Astrocyte (in vitro differentiated cells and primary cell): ENCODE measurements around the gene FUT8. TPM values are rescaled to one million over a fixed set of nuclear protein-coding genes. Genes with fewer than 3 reads are reported as not detected.

ENCODE experiments used
- DNase-seq: peaks from one replicate; pipeline ENCODE4 v3.0.0-alpha.2; 2010; ENCODE audit warnings: low read depth
- FAIRE-seq: peaks from 2 replicates; lab custom pipeline; 2011; peaks lifted over from hg19 to GRCh38; lab: Jason Lieb, UNC
- H2AFZ ChIP-seq: 2 replicates; pipeline ENCODE4 v1.6.0; 2012; ENCODE audit warnings: low read depth, low read length, inconsistent platforms
- H3K27ac ChIP-seq: 2 replicates; pipeline ENCODE4 v1.5.1; 2011; ENCODE audit warnings: low read depth, low read length, inconsistent platforms
- H3K27me3 ChIP-seq: 2 replicates; pipeline ENCODE4 v1.6.0; 2011; ENCODE audit warnings: low read length, inconsistent platforms; ENCODE audit not compliant: insufficient read depth
- H3K36me3 ChIP-seq: 2 replicates; pipeline ENCODE4 v1.5.1; 2011; ENCODE audit warnings: low read length, inconsistent platforms; ENCODE audit not compliant: insufficient read depth
- H3K4me1 ChIP-seq: 2 replicates; pipeline ENCODE4 v1.5.1; 2011; ENCODE audit warnings: low read length, inconsistent platforms; ENCODE audit not compliant: insufficient read depth
- H3K4me2 ChIP-seq: 2 replicates; pipeline ENCODE4 v1.6.0; 2012; ENCODE audit warnings: low read length, inconsistent platforms
- H3K4me3 ChIP-seq: 2 replicates; pipeline ENCODE4 v1.5.1; 2011; ENCODE audit warnings: low read depth, mild to moderate bottlenecking, low read length, inconsistent platforms; ENCODE audit not compliant: insufficient read depth
- H3K79me2 ChIP-seq: 2 replicates; pipeline ENCODE4 v1.6.0; 2012; ENCODE audit warnings: mild to moderate bottlenecking, low read length, inconsistent platforms; ENCODE audit not compliant: insufficient read depth
- H3K9ac ChIP-seq: 2 replicates; pipeline ENCODE4 v1.6.0; 2012; ENCODE audit warnings: mild to moderate bottlenecking, low read length, inconsistent platforms
- H3K9me3 ChIP-seq: 2 replicates; pipeline ENCODE4 v1.5.1; 2012; ENCODE audit warnings: low read depth, mild to moderate bottlenecking, low read length, inconsistent platforms; ENCODE audit not compliant: insufficient read depth
- H4K20me1 ChIP-seq: 2 replicates; pipeline ENCODE4 v1.6.0; 2012; ENCODE audit warnings: low read length, inconsistent platforms; ENCODE audit not compliant: insufficient read depth
- H3K27ac Mint-ChIP-seq: one replicate; pipeline ENCODE4 v1.8.0; 2021; ENCODE audit warnings: mild to moderate bottlenecking, mixed read lengths; ENCODE audit not compliant: unreplicated experiment
- H3K27me3 Mint-ChIP-seq: one replicate; pipeline ENCODE4 v1.8.0; 2021; ENCODE audit warnings: low read depth, mixed read lengths; ENCODE audit not compliant: unreplicated experiment
- H3K36me3 Mint-ChIP-seq: one replicate; pipeline ENCODE4 v1.8.0; 2021; ENCODE audit warnings: low read depth, mixed read lengths; ENCODE audit not compliant: unreplicated experiment
- H3K4me1 Mint-ChIP-seq: one replicate; pipeline ENCODE4 v1.8.0; 2021; ENCODE audit warnings: low read depth, mixed read lengths; ENCODE audit not compliant: unreplicated experiment
- H3K4me3 Mint-ChIP-seq: one replicate; pipeline ENCODE4 v1.8.0; 2021; ENCODE audit warnings: mild to moderate bottlenecking, moderate library complexity, mixed read lengths; ENCODE audit not compliant: unreplicated experiment
- H3K9me3 Mint-ChIP-seq: one replicate; pipeline ENCODE4 v1.8.0; 2021; ENCODE audit warnings: mild to moderate bottlenecking, mixed read lengths; ENCODE audit not compliant: unreplicated experiment
- CTCF ChIP-seq: IDR thresholded peaks from 2 replicates; pipeline ENCODE4 v1.5.1; 2011; ENCODE audit warnings: low read depth, mild to moderate bottlenecking, inconsistent platforms, low read length, moderate library complexity; ENCODE audit not compliant: insufficient read depth
- EZH2 ChIP-seq: IDR thresholded peaks from 2 replicates; pipeline ENCODE4 v1.6.1; 2012; ENCODE audit warnings: mild to moderate bottlenecking, low read length, inconsistent platforms; ENCODE audit not compliant: insufficient read depth
- total RNA-seq: library from RNA; stranded (reverse); gene quantifications from 2 replicates; pipeline ENCODE4 v1.2.1, GENCODE V29; 2021

Gene FUT8
- total RNA-seq, 1 donor from 2014 or later, result 52.7 TPM

GRCh38 chr14:65487783-65488494 is 75.4 kb downstream of the FUT8 start:
- Histone ChIP-seq H3K4me1 (no peaks in the 10 kb centered on the region), H3K27me3 (no peaks in the 10 kb centered on the region), H4K20me1 (peaks cover 15% of the 10 kb centered on the region), H2AFZ (no peak overlapping the region), H3K27ac (no peak overlapping the region), H3K36me3 (no peaks in the 10 kb centered on the region), H3K9me3 (no peaks in the 10 kb centered on the region), H3K4me2 (no peak overlapping the region), H3K79me2 (peaks cover 83% of the 10 kb centered on the region), H3K9ac (no peak overlapping the region), H3K4me3 (no peak overlapping the region)
- DNase-seq (no peak), FAIRE-seq (no peak)
- H3K27ac Mint-ChIP-seq, result no peak overlapping the region
- no peaks in the 10 kb centered on the region for H3K27me3 Mint-ChIP-seq
- peaks cover 14% of the 10 kb centered on the region for H3K4me1 Mint-ChIP-seq
- TF ChIP-seq CTCF (no peak), EZH2 (no peak)
- H3K36me3 Mint-ChIP-seq, result no peaks in the 10 kb centered on the region
- H3K9me3 Mint-ChIP-seq, result no peaks in the 10 kb centered on the region
- no peak overlapping the region for H3K4me3 Mint-ChIP-seq

- H3K36me3 ChIP-seq, result no peaks in the 10 kb centered on the region
- no peak overlapping the region for H3K4me2 ChIP-seq
- H3K4me1 ChIP-seq, result no peaks in the 10 kb centered on the region
- H3K4me3 ChIP-seq, result no peak overlapping the region
- no peaks in the 10 kb centered on the region for H3K9me3 ChIP-seq
- H3K27ac ChIP-seq, result no peak overlapping the region
- Mint-ChIP-seq H3K4me1 (peaks cover 1% of the 10 kb centered on the region), H3K4me3 (no peak overlapping the region), H3K27ac (no peak overlapping the region), H3K27me3 (no peaks in the 10 kb centered on the region), H3K9me3 (no peaks in the 10 kb centered on the region), H3K36me3 (peaks cover under 1% of the 10 kb centered on the region)
- peaks cover 10% of the 10 kb centered on the region for H4K20me1 ChIP-seq
- H3K27me3 ChIP-seq, result no peaks in the 10 kb centered on the region
- H3K9ac ChIP-seq, result no peak overlapping the region
- TF ChIP-seq EZH2, result no peak
- no peak for TF ChIP-seq CTCF
- DNase-seq (no peak), FAIRE-seq (no peak)
- peaks cover 70% of the 10 kb centered on the region for H3K79me2 ChIP-seq
- no peak overlapping the region for H2AFZ ChIP-seq
These were observed 78.7 kb downstream of the FUT8 start for GRCh38 chr14:65491274-65491673.

- Histone ChIP-seq H4K20me1 (peaks cover 6% of the 10 kb centered on the region), H3K9me3 (no peaks in the 10 kb centered on the region), H3K4me1 (no peaks in the 10 kb centered on the region), H3K27me3 (no peaks in the 10 kb centered on the region), H3K9ac (no peak overlapping the region), H3K36me3 (no peaks in the 10 kb centered on the region), H3K4me3 (no peak overlapping the region), H2AFZ (no peak overlapping the region), H3K27ac (no peak overlapping the region), H3K79me2 (peaks cover 72% of the 10 kb centered on the region), H3K4me2 (no peak overlapping the region)
- Mint-ChIP-seq H3K27ac (no peak overlapping the region), H3K27me3 (no peaks in the 10 kb centered on the region), H3K9me3 (no peaks in the 10 kb centered on the region), H3K4me3 (no peak overlapping the region), H3K36me3 (peaks cover 2% of the 10 kb centered on the region), H3K4me1 (no peaks in the 10 kb centered on the region)
- DNase-seq (no peak), FAIRE-seq (no peak)
- TF ChIP-seq EZH2, result no peak
- no peak for TF ChIP-seq CTCF
These were observed 79.7 kb downstream of the FUT8 start for GRCh38 chr14:65492266-65492665.
